ENCODE results near the gene SLC22A17. TPM values are rescaled to one million over a fixed set of nuclear protein-coding genes. Genes with fewer than 3 reads are reported as not detected.

The SLC22A17 gene
- total RNA-seq, 1 donor from 2014 or later: 0.20 TPM

GRCh38 chr14:23306412-23307145 is 46.1 kb downstream of the SLC22A17 start, which contains the start of gene BCL2L2:
TSS of gene BCL2L2 (plus strand) at chr14:23306833. CDS start at chr14:23307768, 935 bp downstream.
- Mint-ChIP-seq H3K9me3 (no peaks in the 10 kb centered on the region), H3K4me1 (peaks cover 37% of the 10 kb centered on the region), H3K4me3 (peak within 1 kb of the TSS; percentile 82), H3K27me3 (no peaks in the 10 kb centered on the region), H3K36me3 (ENCODE audit: low read depth) (peaks cover 9% of the 10 kb centered on the region), H3K27ac (peak within 1 kb of the TSS; percentile 79)
- ChIA-PET POLR2A (interaction anchor here (0.6 to 14.2 kb wide), 5 partner anchors 10 to 708 kb away, joined by 3 to 339 read pairs (median 7); partner anchors contain the start of genes ACIN1, C14orf119 and PABPN1), CTCF (interaction anchor here (1.6 kb wide), 1 partner anchor 15 kb away, joined by 6 read pairs; the partner anchor contains the start of gene PABPN1)
- intact Hi-C loops (cut with micrococcal nuclease): loop anchor here (1.0 to 10.0 kb wide), 2 partner anchors 15 to 922 kb away; partner anchors contain the start of gene PABPN1
- TF ChIP-seq CTCF (IDR thresholded peaks at IDR 0.05): no peak
- DNase-seq: peak; percentile 41
- ATAC-seq (ENCODE audit: low read depth): no peak

GRCh38 chr14:23302290-23303225 is 50.1 kb downstream of the SLC22A17 start, which contains the start of gene PPP1R3E:
TSS of gene PPP1R3E (minus strand) at chr14:23302859. CDS start at chr14:23302576, 283 bp downstream.
- Mint-ChIP-seq H3K4me1 (peaks cover 45% of the 10 kb centered on the region), H3K4me3 (peak within 1 kb of the TSS; percentile 99), H3K27me3 (no peaks in the 10 kb centered on the region), H3K9me3 (no peaks in the 10 kb centered on the region), H3K36me3 (ENCODE audit: low read depth) (peaks cover 14% of the 10 kb centered on the region), H3K27ac (peak within 1 kb of the TSS; percentile 97)
- ATAC-seq (ENCODE audit: low read depth) (peak; percentile 27), DNase-seq (peak; percentile 74)
- TF ChIP-seq CTCF (IDR thresholded peaks at IDR 0.05): no peak
- intact Hi-C loops (cut with micrococcal nuclease): loop anchor here (1.0 to 10.0 kb wide), 9 partner anchors 50 to 1995 kb away; partner anchors contain the start of genes CHMP4A, OXA1L and SLC22A17
- CTCF ChIA-PET: interaction anchor here (0.6 to 3.6 kb wide), 6 partner anchors 16 to 330 kb away, joined by 3 to 38 read pairs (median 3); partner anchors contain the start of genes HOMEZ and PABPN1
- POLR2A ChIA-PET: interaction anchor here (0.5 to 14.2 kb wide), 13 partner anchors 8 to 1128 kb away, joined by 3 to 339 read pairs (median 5); partner anchors contain the start of genes ACIN1, C14orf119, CBLN3 and HOMEZ

- ChIA-PET POLR2A (interaction anchor here (0.6 to 14.2 kb wide), 14 partner anchors 9 to 1128 kb away, joined by 3 to 339 read pairs (median 6); partner anchors contain the start of genes ACIN1, C14orf119, CBLN3 and HOMEZ), CTCF (interaction anchor here (0.5 to 3.6 kb wide), 6 partner anchors 16 to 233 kb away, joined by 3 to 38 read pairs (median 3); partner anchors contain the start of genes ACIN1, C14orf119, HOMEZ and PABPN1)
- Mint-ChIP-seq H3K4me1 (peaks cover 39% of the 10 kb centered on the region), H3K27ac (peak overlapping the region; percentile 86), H3K27me3 (no peaks in the 10 kb centered on the region), H3K36me3 (ENCODE audit: low read depth) (peaks cover 19% of the 10 kb centered on the region), H3K4me3 (peak overlapping the region; percentile 99), H3K9me3 (no peaks in the 10 kb centered on the region)
- TF ChIP-seq CTCF (IDR thresholded peaks at IDR 0.05): no peak
- DNase-seq (no peak), ATAC-seq (ENCODE audit: low read depth) (peak; percentile 8)
- intact Hi-C loops (cut with micrococcal nuclease): loop anchor here (1.0 to 10.0 kb wide), 17 partner anchors 9 to 1995 kb away; partner anchors contain the start of genes ACIN1, C14orf119, CHMP4A and HOMEZ
Observed at GRCh38 chr14:23301969-23302289, 50.8 kb downstream of the SLC22A17 start.

GRCh38 chr14:23301288-23301968 is 51.3 kb downstream of the SLC22A17 start:
- H3K27ac Mint-ChIP-seq: peak overlapping the region; percentile 90
- H3K4me3 Mint-ChIP-seq: peak overlapping the region; percentile 99
- intact Hi-C loops (cut with micrococcal nuclease): loop anchor here (1.0 to 10.0 kb wide), 16 partner anchors 8 to 1994 kb away; partner anchors contain the start of genes ACIN1, C14orf119, CHMP4A and HOMEZ
- peaks cover 37% of the 10 kb centered on the region for H3K4me1 Mint-ChIP-seq
- DNase-seq (peak; percentile 99), ATAC-seq (ENCODE audit: low read depth) (peak; percentile 78)
- ChIA-PET CTCF (interaction anchor here (0.5 to 3.6 kb wide), 7 partner anchors 9 to 207 kb away, joined by 3 to 38 read pairs (median 3); partner anchors contain the start of genes ACIN1, C14orf119, HOMEZ and PABPN1), POLR2A (interaction anchor here (0.6 to 14.2 kb wide), 19 partner anchors 11 to 1129 kb away, joined by 3 to 339 read pairs (median 5); partner anchors contain the start of genes ACIN1, C14orf119, CBLN3 and HAUS4)
- no peaks in the 10 kb centered on the region for H3K9me3 Mint-ChIP-seq
- H3K27me3 Mint-ChIP-seq: no peaks in the 10 kb centered on the region
- no peak for TF ChIP-seq CTCF (IDR thresholded peaks at IDR 0.05)
- H3K36me3 Mint-ChIP-seq (ENCODE audit: low read depth): peaks cover 23% of the 10 kb centered on the region

Measured in activated B cell treated with CpG ODN at 0.5 μM for 24 hours (primary cell).